ENCODE measurements around the gene FAM162A. TPM values are rescaled to one million over a fixed set of nuclear protein-coding genes. Genes with fewer than 3 reads are reported as not detected.

FAM162A gene
- total and polyA plus RNA-seq, 8 donors = 32.8 to 74.3 (median 50.9) TPM

DNA sequence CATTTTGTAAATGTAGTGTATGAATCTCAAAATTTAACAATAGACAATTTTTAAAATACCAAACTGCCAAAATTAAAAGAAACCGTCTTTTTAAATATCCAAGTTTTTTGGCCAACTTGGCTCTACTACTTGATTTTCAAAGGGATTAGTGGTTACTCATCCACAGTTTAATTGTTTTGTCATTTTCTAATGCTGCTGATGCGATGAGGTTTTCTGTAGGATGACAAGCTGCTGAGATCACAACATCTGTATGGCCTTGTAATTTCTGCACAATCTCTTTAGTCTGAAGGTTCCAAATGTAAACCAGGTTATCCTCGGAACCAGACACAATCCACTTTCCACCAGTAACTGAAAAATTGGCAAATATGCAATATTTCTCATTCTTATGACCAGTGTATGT, 30.4 kb downstream of the FAM162A start:
- FAIRE-seq (no peak), DNase-seq (no peak), ATAC-seq (no peak)
- peak overlapping the region in 1 of 4 donors; percentile 94 for H3K27ac ChIP-seq
- peak overlapping the region in 1 of 4 donors; percentile 82 for H3K4me3 ChIP-seq
- H3K9me3 ChIP-seq = no peaks in the 10 kb centered on the region
- H3K36me3 ChIP-seq = peaks cover 0 to 9% (median 7%) of the 10 kb centered on the region in 3 donors
- intact Hi-C loops (cut with DNase I) = no loop called here
- no peaks in the 10 kb centered on the region for H3K27me3 ChIP-seq
- WGBS, 2 donors = 48 to 74% methylated on average over 3 of the region's 3 CpGs
- H3K4me1 ChIP-seq = peaks cover 17 to 30% (median 27%) of the 10 kb centered on the region in 3 donors
- TF ChIP-seq, protein P1, sequence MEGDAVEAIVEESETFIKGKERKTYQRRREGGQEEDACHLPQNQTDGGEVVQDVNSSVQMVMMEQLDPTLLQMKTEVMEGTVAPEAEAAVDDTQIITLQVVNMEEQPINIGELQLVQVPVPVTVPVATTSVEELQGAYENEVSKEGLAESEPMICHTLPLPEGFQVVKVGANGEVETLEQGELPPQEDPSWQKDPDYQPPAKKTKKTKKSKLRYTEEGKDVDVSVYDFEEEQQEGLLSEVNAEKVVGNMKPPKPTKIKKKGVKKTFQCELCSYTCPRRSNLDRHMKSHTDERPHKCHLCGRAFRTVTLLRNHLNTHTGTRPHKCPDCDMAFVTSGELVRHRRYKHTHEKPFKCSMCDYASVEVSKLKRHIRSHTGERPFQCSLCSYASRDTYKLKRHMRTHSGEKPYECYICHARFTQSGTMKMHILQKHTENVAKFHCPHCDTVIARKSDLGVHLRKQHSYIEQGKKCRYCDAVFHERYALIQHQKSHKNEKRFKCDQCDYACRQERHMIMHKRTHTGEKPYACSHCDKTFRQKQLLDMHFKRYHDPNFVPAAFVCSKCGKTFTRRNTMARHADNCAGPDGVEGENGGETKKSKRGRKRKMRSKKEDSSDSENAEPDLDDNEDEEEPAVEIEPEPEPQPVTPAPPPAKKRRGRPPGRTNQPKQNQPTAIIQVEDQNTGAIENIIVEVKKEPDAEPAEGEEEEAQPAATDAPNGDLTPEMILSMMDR (IDR thresholded peaks at IDR 0.05) = no peak

DNA sequence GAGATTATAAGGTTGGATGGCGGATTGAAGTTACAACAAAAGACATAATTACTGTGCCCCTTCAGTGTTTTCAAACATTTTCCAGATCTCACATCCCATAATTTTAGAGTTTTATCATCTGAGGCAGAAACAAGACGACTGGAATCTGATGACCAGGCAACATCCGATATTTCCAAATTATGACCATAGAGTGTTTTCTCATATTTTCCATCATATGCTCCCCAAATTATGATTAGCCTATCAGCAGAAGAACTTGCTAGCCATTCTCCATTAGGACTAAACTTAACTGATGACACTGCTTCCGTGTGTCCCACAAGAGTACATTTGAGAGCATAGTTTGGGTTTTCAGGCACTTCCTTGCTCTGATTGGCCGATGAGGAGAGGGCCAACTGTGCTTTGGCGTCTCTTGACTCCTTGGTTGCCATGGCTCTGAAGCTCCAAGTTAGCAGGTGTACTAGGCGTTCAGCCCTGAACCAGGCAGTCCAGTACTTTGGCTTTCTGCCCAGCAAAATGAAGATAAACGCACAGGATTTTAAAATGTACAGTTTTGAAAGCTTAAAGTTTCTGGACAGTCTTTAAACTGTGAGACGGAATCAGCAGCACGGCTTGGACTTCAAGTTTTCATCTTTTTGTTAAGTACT, 31.2 kb downstream of the FAM162A start:
- no peak for FAIRE-seq
- intact Hi-C loops (cut with DNase I) = no loop called here

DNA sequence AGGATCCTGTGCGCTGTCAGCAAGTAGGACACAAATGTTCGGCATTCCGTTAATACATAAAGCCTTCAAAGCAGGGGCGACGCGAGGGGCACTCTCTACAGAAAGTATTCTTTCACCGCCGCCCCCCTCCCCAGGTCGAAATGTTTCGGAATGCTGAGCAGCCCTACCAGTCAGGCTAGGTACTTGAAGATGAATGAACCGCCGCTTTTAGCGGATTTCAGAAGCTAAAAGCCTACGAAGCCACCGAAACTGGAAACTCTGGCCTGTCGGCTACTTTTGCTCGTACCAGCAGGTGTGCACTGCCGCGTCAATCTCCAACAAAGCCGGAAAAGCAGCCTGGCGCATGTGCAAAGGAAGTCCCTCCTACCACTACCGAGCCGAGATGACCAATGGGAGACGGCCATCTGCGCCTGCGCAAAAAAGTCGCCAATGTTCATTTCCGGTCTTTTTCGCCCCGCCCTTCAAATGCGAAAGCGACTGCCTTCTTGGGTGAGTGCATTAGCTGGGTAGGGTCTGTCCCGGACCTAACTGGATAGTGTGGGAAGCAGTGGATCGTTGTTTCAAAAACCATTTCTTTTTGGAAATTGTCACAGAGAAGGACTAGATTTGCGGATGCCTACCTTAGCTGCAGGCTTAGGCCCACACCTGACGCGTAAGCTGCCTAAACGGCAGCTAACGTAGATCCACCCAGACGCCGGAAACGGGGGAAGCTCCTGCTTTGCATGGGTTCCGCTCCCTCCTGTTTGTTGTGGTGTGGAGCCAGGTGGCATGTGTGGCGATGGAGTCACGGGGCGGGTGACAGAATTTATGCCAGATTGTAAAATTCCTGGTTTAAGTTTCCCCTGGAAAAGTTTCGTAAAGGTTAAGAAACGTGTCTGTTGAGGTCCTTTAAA, 32.0 kb downstream of the FAM162A start, which contains the start of gene WDR5B:
Gene WDR5B (minus strand): TSS at position 301 of the 893 bp plus-strand sequence. CDS start 534 bp downstream, outside the sequence.
- ATAC-seq (peak; percentile 92 to 97 (median 92)), FAIRE-seq (peak; percentile 95), DNase-seq (peak; percentile 97 to 100 (median 98))
- H3K4me3 ChIP-seq = peak within 1 kb of the TSS; percentile 51 to 82 (median 66)
- intact Hi-C loops (cut with DNase I) = no loop called here
- H3K4me1 ChIP-seq = peaks cover 17 to 30% (median 27%) of the 10 kb centered on the region in 3 donors
- H3K9me3 ChIP-seq = no peaks in the 10 kb centered on the region
- H3K36me3 ChIP-seq = no peaks in the 10 kb centered on the region
- peak within 1 kb of the TSS; percentile 83 to 94 (median 89) for H3K27ac ChIP-seq
- H3K27me3 ChIP-seq = no peaks in the 10 kb centered on the region
- 0% methylated on average over 48 of the region's 48 CpGs for WGBS, 2 donors
- TF ChIP-seq, protein P1 (IDR thresholded peaks at IDR 0.05) = no peak

More for the DNA sequence above, 31.2 kb downstream of the FAM162A start:
- TF ChIP-seq, protein P1 (IDR thresholded peaks at IDR 0.05) = no peak
- peak; percentile 63 to 79 (median 72) for ATAC-seq
- H3K9me3 ChIP-seq = no peaks in the 10 kb centered on the region
- 13% methylated on average over 10 of the region's 10 CpGs for WGBS, 2 donors
- peak overlapping the region; percentile 51 to 82 (median 66) for H3K4me3 ChIP-seq
- H3K36me3 ChIP-seq = peaks cover 0 to 5% (median under 1%) of the 10 kb centered on the region in 3 donors
- peak overlapping the region; percentile 83 to 94 (median 89) for H3K27ac ChIP-seq
- peak in 5 of 6 donors; percentile 45 to 73 (median 66) for DNase-seq
- peaks cover 17 to 30% (median 27%) of the 10 kb centered on the region in 3 donors for H3K4me1 ChIP-seq
- no peaks in the 10 kb centered on the region for H3K27me3 ChIP-seq

DNA sequence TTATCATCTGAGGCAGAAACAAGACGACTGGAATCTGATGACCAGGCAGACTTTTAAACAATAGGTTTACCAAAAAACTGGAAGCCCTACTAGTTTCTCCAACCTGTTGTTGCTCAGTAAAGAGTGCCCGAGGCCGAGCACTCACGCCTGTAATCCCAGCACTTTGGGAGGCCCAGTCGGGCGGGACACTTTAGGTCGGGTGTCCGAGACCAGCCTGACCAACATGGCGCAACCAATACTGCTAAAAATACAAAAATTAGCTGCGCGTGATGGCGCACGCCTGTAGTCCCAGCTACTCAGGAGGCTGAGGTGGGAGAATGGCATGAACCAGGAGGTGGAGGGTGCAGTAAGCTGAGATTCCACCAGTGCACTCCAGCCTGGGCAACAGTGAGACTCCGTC, 33.0 kb downstream of the FAM162A start:
- ATAC-seq (peak; percentile 5 to 12 (median 8)), FAIRE-seq (no peak)

More for the DNA sequence above, 33.0 kb downstream of the FAM162A start:
- Histone ChIP-seq H3K9me3 (no peaks in the 10 kb centered on the region), H3K4me3 (peak overlapping the region; percentile 51 to 82 (median 66)), H3K27me3 (no peaks in the 10 kb centered on the region), H3K27ac (peak overlapping the region; percentile 83 to 94 (median 89)), H3K36me3 (no peaks in the 10 kb centered on the region), H3K4me1 (peaks cover 17 to 27% (median 26%) of the 10 kb centered on the region in 3 donors)
- TF ChIP-seq, protein P1 (IDR thresholded peaks at IDR 0.05) = no peak
- DNase-seq = peak in 3 of 6 donors; percentile 15 to 39 (median 24)
- intact Hi-C loops (cut with DNase I) = no loop called here
- WGBS, 2 donors = 21 to 23% methylated on average over 14 of the region's 14 CpGs
